DOHH2 (cell line): ENCODE data around the gene PTPRN2.

Experiments used
- H3F3A ChIP-seq: fragments of 200-600 bp; sonication (generic), shearing (Covaris generic); 2 replicates; pipeline ENCODE4 v1.6.0; 2016; ENCODE audit warnings: antibody characterized with exemption, mild to moderate bottlenecking; ENCODE audit not compliant: control insufficient read depth, insufficient read depth
- H3K27ac ChIP-seq: fragments of 200-600 bp; sonication (generic); 2 replicates; pipeline ENCODE4 v1.5.1; 2014; ENCODE audit warnings: low read depth, mild to moderate bottlenecking, low read length, moderate library complexity
- H3K27me3 ChIP-seq: fragments of 200-600 bp; sonication (generic); 2 replicates; pipeline ENCODE4 v1.6.1; 2014; ENCODE audit warnings: mild to moderate bottlenecking, low read length, mixed read lengths; ENCODE audit not compliant: control insufficient read depth
- H3K36me3 ChIP-seq: fragments of 200-600 bp; sonication (generic); 2 replicates; pipeline ENCODE4 v1.6.1; 2014; ENCODE audit warnings: mild to moderate bottlenecking, low read length, moderate library complexity, mixed read lengths; ENCODE audit not compliant: control insufficient read depth
- H3K4me1 ChIP-seq: fragments of 200-600 bp; sonication (generic); 2 replicates; pipeline ENCODE4 v1.6.1; 2014; ENCODE audit warnings: mild to moderate bottlenecking, low read length, mixed read lengths; ENCODE audit not compliant: control insufficient read depth
- H3K4me2 ChIP-seq: fragments of 200-600 bp; sonication (generic); 2 replicates; pipeline ENCODE4 v1.6.0; 2014; ENCODE audit warnings: mild to moderate bottlenecking, low read length, moderate library complexity
- H3K4me3 ChIP-seq: fragments of 200-600 bp; sonication (generic); 2 replicates; pipeline ENCODE4 v1.5.1; 2014; ENCODE audit warnings: mild to moderate bottlenecking, low read length, mixed read lengths
- H3K79me2 ChIP-seq: fragments of 200-600 bp; sonication (generic); 2 replicates; pipeline ENCODE4 v1.6.1; 2014; ENCODE audit warnings: mild to moderate bottlenecking, low read length, mixed read lengths; ENCODE audit not compliant: control insufficient read depth
- H3K9me2 ChIP-seq: fragments of 200-600 bp; sonication (generic); replicated peaks from 2 replicates; pipeline ENCODE4 v1.6.1; 2014; ENCODE audit warnings: mild to moderate bottlenecking, low read length, mixed read lengths; ENCODE audit not compliant: control insufficient read depth
- H3K9me3 ChIP-seq: fragments of 200-600 bp; sonication (generic); 2 replicates; pipeline ENCODE4 v1.6.1; 2014; ENCODE audit warnings: antibody characterized with exemption, low read length, mixed read lengths; ENCODE audit not compliant: control insufficient read depth, insufficient read depth
- H4K20me1 ChIP-seq: fragments of 200-600 bp; sonication (generic); 2 replicates; pipeline ENCODE4 v1.6.0; 2014; ENCODE audit warnings: low read depth, mild to moderate bottlenecking, antibody characterized with exemption, low read length, moderate library complexity; ENCODE audit not compliant: control insufficient read depth, insufficient read depth
- EZH2phosphoT487 ChIP-seq: fragments of 200-600 bp; sonication (generic); IDR thresholded peaks from 2 replicates; pipeline ENCODE4 v1.6.1; 2017; ENCODE audit warnings: borderline replicate concordance, mild to moderate bottlenecking, antibody characterized with exemption, low read length, moderate library complexity, mixed read lengths
- TF ChIP-seq, protein P1 (sequence below): fragments of 200-600 bp; sonication (generic); IDR thresholded peaks from one replicate; pipeline ENCODE4 v1.5.1; 2014; ENCODE audit warnings: antibody characterized with exemption, mild to moderate bottlenecking, low read depth, low read length; ENCODE audit not compliant: poor library complexity, severe bottlenecking

PTPRN2 gene

GRCh38 chr7:158364451-158364850 is 223.2 kb downstream of the PTPRN2 start:
- Histone ChIP-seq H3K4me3 (no peak overlapping the region), H3K79me2 (no peaks in the 10 kb centered on the region), H3K9me2 (no peaks in the 10 kb centered on the region), H3K9me3 (peaks cover 25% of the 10 kb centered on the region), H3F3A (no peaks in the 10 kb centered on the region), H3K4me1 (no peaks in the 10 kb centered on the region), H3K27me3 (no peaks in the 10 kb centered on the region), H3K4me2 (no peak overlapping the region), H3K27ac (no peak overlapping the region), H4K20me1 (no peaks in the 10 kb centered on the region), H3K36me3 (no peaks in the 10 kb centered on the region)
- TF ChIP-seq, protein P1, sequence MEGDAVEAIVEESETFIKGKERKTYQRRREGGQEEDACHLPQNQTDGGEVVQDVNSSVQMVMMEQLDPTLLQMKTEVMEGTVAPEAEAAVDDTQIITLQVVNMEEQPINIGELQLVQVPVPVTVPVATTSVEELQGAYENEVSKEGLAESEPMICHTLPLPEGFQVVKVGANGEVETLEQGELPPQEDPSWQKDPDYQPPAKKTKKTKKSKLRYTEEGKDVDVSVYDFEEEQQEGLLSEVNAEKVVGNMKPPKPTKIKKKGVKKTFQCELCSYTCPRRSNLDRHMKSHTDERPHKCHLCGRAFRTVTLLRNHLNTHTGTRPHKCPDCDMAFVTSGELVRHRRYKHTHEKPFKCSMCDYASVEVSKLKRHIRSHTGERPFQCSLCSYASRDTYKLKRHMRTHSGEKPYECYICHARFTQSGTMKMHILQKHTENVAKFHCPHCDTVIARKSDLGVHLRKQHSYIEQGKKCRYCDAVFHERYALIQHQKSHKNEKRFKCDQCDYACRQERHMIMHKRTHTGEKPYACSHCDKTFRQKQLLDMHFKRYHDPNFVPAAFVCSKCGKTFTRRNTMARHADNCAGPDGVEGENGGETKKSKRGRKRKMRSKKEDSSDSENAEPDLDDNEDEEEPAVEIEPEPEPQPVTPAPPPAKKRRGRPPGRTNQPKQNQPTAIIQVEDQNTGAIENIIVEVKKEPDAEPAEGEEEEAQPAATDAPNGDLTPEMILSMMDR: no peak
- no peak for TF ChIP-seq EZH2phosphoT487

- no peak overlapping the region for H3K27ac ChIP-seq
- H3K4me2 ChIP-seq: no peak overlapping the region
- H3K27me3 ChIP-seq: no peaks in the 10 kb centered on the region
- no peak overlapping the region for H3K4me3 ChIP-seq
- no peaks in the 10 kb centered on the region for H3K79me2 ChIP-seq
- H3K9me2 ChIP-seq: no peaks in the 10 kb centered on the region
- TF ChIP-seq EZH2phosphoT487: no peak
- TF ChIP-seq, protein P1: no peak
- no peaks in the 10 kb centered on the region for H3K4me1 ChIP-seq
- H3F3A ChIP-seq: no peaks in the 10 kb centered on the region
- no peaks in the 10 kb centered on the region for H4K20me1 ChIP-seq
- no peaks in the 10 kb centered on the region for H3K36me3 ChIP-seq
- peaks cover 25% of the 10 kb centered on the region for H3K9me3 ChIP-seq
These were observed 224.4 kb downstream of the PTPRN2 start for GRCh38 chr7:158362912-158363905.

- Histone ChIP-seq H3K27me3 (no peaks in the 10 kb centered on the region), H3K36me3 (no peaks in the 10 kb centered on the region), H3K9me2 (no peaks in the 10 kb centered on the region), H3K4me1 (no peaks in the 10 kb centered on the region), H3K4me2 (no peak overlapping the region), H3K79me2 (no peaks in the 10 kb centered on the region), H3K27ac (no peak overlapping the region), H3K4me3 (no peak overlapping the region), H4K20me1 (no peaks in the 10 kb centered on the region), H3F3A (no peaks in the 10 kb centered on the region), H3K9me3 (peaks cover 21% of the 10 kb centered on the region)
- TF ChIP-seq, protein P1: no peak
- TF ChIP-seq EZH2phosphoT487: no peak
These were observed 225.6 kb downstream of the PTPRN2 start for GRCh38 chr7:158362001-158362400.
